ENCODE data around the gene TRAPPC2. TPM values are rescaled to one million over a fixed set of nuclear protein-coding genes. Genes with fewer than 3 reads are reported as not detected.

The TRAPPC2 gene
- total and polyA plus RNA-seq, 12 donors = 4.3 to 20.5 (median 11.0) TPM

- peaks cover 0 to 24% of the 10 kb centered on the region in 2 donors for H3K36me3 ChIP-seq (replicated peaks in 1 of 2)
- no peak for TF ChIP-seq POLR2A (IDR thresholded peaks at IDR 0.05)
- TF ChIP-seq CTCF (IDR thresholded peaks at IDR 0.05) = no peak
- no peak overlapping the region for H3K27ac ChIP-seq
- intact Hi-C loops (cut with DNase I) = loop anchor here in 1 of 2 donors (10.0 kb wide), 1 partner anchor 280 kb away; no protein-coding TSS in a partner anchor
- no peaks in the 10 kb centered on the region for H3K27me3 ChIP-seq
- WGBS, 4 donors = 83 to 87% (median 86%) methylated on average over 1 of the region's 1 CpG
- no peak for DNase-seq
- no peak overlapping the region for H3K4me3 ChIP-seq
- no peaks in the 10 kb centered on the region for H3K4me1 ChIP-seq (replicated peaks in 1 of 2)
- H3K9me3 ChIP-seq (replicated peaks in 1 of 3) = no peaks in the 10 kb centered on the region
Observed at GRCh38 chrX:13754765-13755164, 20.3 kb upstream of the TRAPPC2 start.

GRCh38 chrX:13752646-13753045, 18.2 kb upstream of the TRAPPC2 start:
- intact Hi-C loops (cut with DNase I) = loop anchor here in 1 of 2 donors (10.0 kb wide), 1 partner anchor 282 kb away; no protein-coding TSS in a partner anchor

GRCh38 chrX:13752141-13752540, 17.7 kb upstream of the TRAPPC2 start:
- no peak for DNase-seq
- Histone ChIP-seq H3K36me3 (replicated peaks in 1 of 2) (peaks cover 0 to 12% of the 10 kb centered on the region in 2 donors), H3K9me3 (replicated peaks in 1 of 3) (no peaks in the 10 kb centered on the region), H3K27ac (no peak overlapping the region), H3K27me3 (no peaks in the 10 kb centered on the region), H3K4me3 (no peak overlapping the region), H3K4me1 (replicated peaks in 1 of 2) (no peaks in the 10 kb centered on the region)
- WGBS, 4 donors = 73 to 86% (median 82%) methylated on average over 3 of the region's 3 CpGs
- intact Hi-C loops (cut with DNase I) = loop anchor here in 1 of 2 donors (10.0 kb wide), 1 partner anchor 283 kb away; no protein-coding TSS in a partner anchor
- TF ChIP-seq POLR2A (IDR thresholded peaks at IDR 0.05) (no peak), CTCF (IDR thresholded peaks at IDR 0.05) (no peak)

More at GRCh38 chrX:13752646-13753045, 18.2 kb upstream of the TRAPPC2 start:
- no peak for DNase-seq
- Histone ChIP-seq H3K4me1 (replicated peaks in 1 of 2) (no peaks in the 10 kb centered on the region), H3K9me3 (replicated peaks in 1 of 3) (no peaks in the 10 kb centered on the region), H3K27ac (no peak overlapping the region), H3K4me3 (no peak overlapping the region), H3K36me3 (replicated peaks in 1 of 2) (peaks cover 0 to 15% of the 10 kb centered on the region in 2 donors), H3K27me3 (no peaks in the 10 kb centered on the region)
- TF ChIP-seq CTCF (IDR thresholded peaks at IDR 0.05) (no peak), POLR2A (IDR thresholded peaks at IDR 0.05) (no peak)
- WGBS, 4 donors = 69 to 84% (median 76%) methylated on average over 3 of the region's 3 CpGs

GRCh38 chrX:13750812-13751211, 16.4 kb upstream of the TRAPPC2 start:
- no peaks in the 10 kb centered on the region for H3K27me3 ChIP-seq
- no peaks in the 10 kb centered on the region for H3K9me3 ChIP-seq (replicated peaks in 1 of 3)
- H3K36me3 ChIP-seq (replicated peaks in 1 of 2) = peaks cover 0 to 12% of the 10 kb centered on the region in 2 donors
- TF ChIP-seq POLR2A (IDR thresholded peaks at IDR 0.05) = no peak
- TF ChIP-seq CTCF (IDR thresholded peaks at IDR 0.05) = no peak
- intact Hi-C loops (cut with DNase I) = loop anchor here in 1 of 2 donors (10.0 kb wide), 1 partner anchor 284 kb away; no protein-coding TSS in a partner anchor
- no peak overlapping the region for H3K27ac ChIP-seq
- no peaks in the 10 kb centered on the region for H3K4me1 ChIP-seq (replicated peaks in 1 of 2)
- no peak for DNase-seq
- no peak overlapping the region for H3K4me3 ChIP-seq

Data from adrenal gland (tissue), 12 donors.